Right lobe of liver (tissue), 6 donors: Measurements from ENCODE around the gene VWA5B2. TPM values are rescaled to one million over a fixed set of nuclear protein-coding genes. Genes with fewer than 3 reads are reported as not detected.
A peak's percentile ranks its signal among the peaks of the same experiment; 100 is the strongest.

ENCODE experiments used
- ATAC-seq, 4 donors: fragments of 200-7000 bp; cut with Tn5 transposase; one replicate each; pipeline ENCODE4 v1.9.1; 2020; ENCODE audit warnings: mild to moderate bottlenecking in 4 of 4, moderate library complexity in 4 of 4
- DNase-seq, 3 donors: peaks; one replicate each; pipeline ENCODE4 v3.0.0-alpha.2; 2020
- H3K27ac ChIP-seq, 3 donors: fragments of 200-600 bp; one replicate each; pipeline ENCODE4 v1.8.0; 2022
- H3K27me3 ChIP-seq, 2 donors: fragments of 200-600 bp; one replicate each; pipeline ENCODE4 v1.8.0; 2022
- H3K36me3 ChIP-seq, 4 donors: fragments of 200-600 bp; sonication (generic) in 1 of 4; one replicate each; pipeline versions ENCODE4 v1.5.1 to v1.8.0; 2017 to 2022; ENCODE audit warnings: control low read depth in 1 of 4
- H3K4me1 ChIP-seq, 4 donors: fragments of 200-600 bp; sonication (generic) in 1 of 4; one replicate each; pipeline versions ENCODE4 v1.5.1 to v1.8.0; 2017 to 2022; ENCODE audit warnings: control low read depth in 1 of 4
- H3K4me3 ChIP-seq, 3 donors: fragments of 200-600 bp; one replicate each; pipeline ENCODE4 v1.8.0; 2022
- H3K9me3 ChIP-seq, 4 donors: fragments of 200-600 bp; sonication (generic) in 1 of 4; one replicate each; pipeline versions ENCODE4 v1.5.1 to v1.8.0; 2017 to 2022; ENCODE audit warnings: control low read depth in 1 of 4
- CTCF ChIP-seq, 4 donors: fragments of 200-600 bp in 3 of 4; fragments of 450-650 bp in 1 of 4; IDR thresholded peaks; one replicate each; pipeline versions ENCODE4 v1.5.1 to v1.8.0; 2016 to 2022; ENCODE audit warnings: antibody characterized with exemption in 4 of 4, mild to moderate bottlenecking in 2 of 4
- POLR2A ChIP-seq: fragments of 450-650 bp; IDR thresholded peaks from one replicate; pipeline ENCODE4 v1.6.1; 2017; ENCODE audit warnings: antibody characterized with exemption, mild to moderate bottlenecking
- WGBS: methylation state at CpG from one replicate; pipeline ENCODE4 v1.1.6; 2018; ENCODE audit warnings: low coverage, low lambda C conversion rate; ENCODE audit not compliant: insufficient coverage; ENCODE audit errors: missing lambda C conversion rate; 5-methylcytosine and 5-hydroxymethylcytosine counted together
- intact Hi-C, 2 donors: fragments of 100-400 bp; cut with DNase I; formaldehyde crosslinking; loops; one replicate each; pipeline versions ENCODE4 v1.11.2 to v1.14.1; 2022
- total RNA-seq, 6 experiments: library from RNA; depleted of rRNA in 2 of 6; stranded (reverse); fragments of >200 nt in 2 of 6; fragmentation: NEBNext Ultra II Directional in 3 of 6; extraction: Animal tissue kit (Norgen Biotek cat#: 25700) in 3 of 6; gene quantifications; one replicate each; pipeline versions ENCODE4 v1.1.0 to v1.2.4, GENCODE V29; 2016 to 2023
- donor health status: DM: no; HTN: yes; CAD: no.
- donor health status: DM: no; HTN: no; CAD: no.
- donor health status: DM: no; HTN: no; CAD: no.
- donor health status: DM: no; HTN: yes; CAD: no.
- donor health status: DM: no; HTN: yes; CAD: no.

The VWA5B2 gene
- total RNA-seq, 6 experiments from 2014 or later, result 0.21 to 0.59 (median 0.25) TPM; not detected in 3

GRCh38 chr3:184184546-184185230 lies 44.7 kb upstream of the VWA5B2 start:
- Histone ChIP-seq H3K4me1 (peaks cover 0 to 15% (median 0%) of the 10 kb centered on the region in 4 donors), H3K4me3 (no peak overlapping the region), H3K9me3 (no peaks in the 10 kb centered on the region), H3K27me3 (no peaks in the 10 kb centered on the region), H3K27ac (no peak overlapping the region), H3K36me3 (peaks cover 19 to 64% (median 44%) of the 10 kb centered on the region in 4 donors)
- ATAC-seq (no peak), DNase-seq (no peak)
- intact Hi-C loops, result no loop called here
- 92% methylated on average over 13 of the region's 18 CpGs for WGBS
- TF ChIP-seq POLR2A, result no peak
- TF ChIP-seq CTCF (IDR thresholded peaks at IDR 0.05), result no peak

- ATAC-seq (peak; percentile 93 to 97 (median 96)), DNase-seq (peak; percentile 99 to 100 (median 99))
- intact Hi-C loops, result no loop called here
- TF ChIP-seq POLR2A, result no peak
- no peak for TF ChIP-seq CTCF (IDR thresholded peaks at IDR 0.05)
- Histone ChIP-seq H3K27me3 (no peaks in the 10 kb centered on the region), H3K36me3 (peaks cover 19 to 64% (median 44%) of the 10 kb centered on the region in 4 donors), H3K4me3 (peak overlapping the region; percentile 94 to 97 (median 96)), H3K27ac (peak overlapping the region; percentile 72 to 88 (median 85)), H3K9me3 (no peaks in the 10 kb centered on the region), H3K4me1 (peaks cover 0 to 15% (median 0%) of the 10 kb centered on the region in 4 donors)
- WGBS, result under 1% methylated on average over 21 of the region's 55 CpGs
Observed at GRCh38 chr3:184185461-184186183, 43.8 kb upstream of the VWA5B2 start.

GRCh38 chr3:184186184-184186901 lies 43.0 kb upstream of the VWA5B2 start, which contains the start of gene ABCF3:
ABCF3 (plus strand) TSS chr3:184186199; CDS start chr3:184186208, 9 bp downstream.
- ATAC-seq (peak; percentile 31 to 53 (median 49)), DNase-seq (peak in 2 of 3 donors; percentile 69 to 76)
- peaks cover 18 to 64% (median 43%) of the 10 kb centered on the region in 4 donors for H3K36me3 ChIP-seq
- H3K4me1 ChIP-seq, result peaks cover 0 to 15% (median 0%) of the 10 kb centered on the region in 4 donors
- under 1% methylated on average over 28 of the region's 45 CpGs for WGBS
- intact Hi-C loops, result no loop called here
- no peaks in the 10 kb centered on the region for H3K9me3 ChIP-seq
- peak within 1 kb of the TSS; percentile 94 to 97 (median 96) for H3K4me3 ChIP-seq
- peak within 1 kb of the TSS; percentile 72 to 88 (median 85) for H3K27ac ChIP-seq
- TF ChIP-seq POLR2A (peak; percentile 70), CTCF (IDR thresholded peaks at IDR 0.05) (no peak)
- no peaks in the 10 kb centered on the region for H3K27me3 ChIP-seq

- DNase-seq (no peak), ATAC-seq (no peak)
- H3K9me3 ChIP-seq, result no peaks in the 10 kb centered on the region
- peak overlapping the region in 2 of 3 donors; percentile 72 to 88 for H3K27ac ChIP-seq
- H3K4me1 ChIP-seq, result peaks cover 0 to 15% (median 0%) of the 10 kb centered on the region in 4 donors
- H3K36me3 ChIP-seq, result peaks cover 15 to 64% (median 39%) of the 10 kb centered on the region in 4 donors
- TF ChIP-seq CTCF (IDR thresholded peaks at IDR 0.05) (no peak), POLR2A (no peak)
- no peaks in the 10 kb centered on the region for H3K27me3 ChIP-seq
- H3K4me3 ChIP-seq, result peak overlapping the region; percentile 94 to 97 (median 96)
- WGBS, result 0% methylated on average over 1 of the region's 3 CpGs
- intact Hi-C loops, result no loop called here
Observed at GRCh38 chr3:184186902-184187207, 42.5 kb upstream of the VWA5B2 start.
